ENCODE results near the gene GALNT18.

Gene GALNT18

DNA sequence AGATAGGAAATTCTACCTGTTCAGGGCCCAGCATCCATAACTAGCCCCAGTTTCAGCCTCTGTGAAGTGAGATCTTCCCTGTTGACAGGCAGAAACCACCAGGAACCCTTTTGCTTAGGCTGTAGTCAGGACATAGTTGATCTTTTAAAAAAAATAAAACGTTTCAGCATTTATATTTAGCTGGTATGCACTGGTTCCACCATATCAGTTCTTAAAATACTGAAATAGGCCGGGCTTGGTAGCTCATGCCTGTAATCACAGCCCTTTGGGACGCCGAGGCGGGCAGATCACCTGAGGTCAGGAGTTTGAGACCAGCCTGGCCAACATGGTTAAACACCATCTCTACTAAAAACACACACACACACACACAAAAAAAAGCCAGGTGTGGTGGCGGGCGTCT is 35.3 kb downstream of the GALNT18 start:
- DNase-seq (ENCODE audit: low spot score) = no peak

DNA sequence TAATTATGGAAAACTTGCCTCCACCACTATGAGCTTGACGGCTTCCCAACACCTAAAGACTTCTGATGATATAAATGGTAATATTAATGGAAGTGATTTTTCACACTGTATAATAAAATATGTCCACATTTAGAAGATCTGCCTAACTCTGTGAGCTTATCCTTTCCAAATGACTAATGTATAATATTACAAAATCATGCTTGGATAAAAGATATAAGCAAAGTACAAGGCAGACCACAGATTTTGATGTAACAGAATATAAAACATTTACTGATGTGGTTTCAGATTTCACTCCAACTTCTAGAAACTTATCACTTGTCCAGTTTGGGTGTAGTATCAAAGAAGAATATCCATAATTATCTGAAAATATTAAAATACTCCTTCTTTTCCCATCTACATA is 36.9 kb downstream of the GALNT18 start:
- no peak for DNase-seq (ENCODE audit: low spot score)

DNA sequence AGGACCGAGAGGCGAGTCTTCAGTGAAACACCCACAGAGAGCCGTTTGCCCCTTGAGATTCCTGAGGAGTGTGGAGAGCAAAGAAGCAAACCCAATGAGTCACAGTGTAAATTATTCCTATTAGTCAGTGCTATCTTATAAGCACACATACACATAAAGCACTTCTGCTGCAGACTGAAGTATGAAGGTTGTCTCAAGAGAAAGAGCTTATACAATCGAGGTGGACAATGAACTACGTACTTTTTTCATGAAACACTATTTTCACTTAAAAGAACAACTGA is 37.3 kb downstream of the GALNT18 start:
- no peak for DNase-seq (ENCODE audit: low spot score)

DNA sequence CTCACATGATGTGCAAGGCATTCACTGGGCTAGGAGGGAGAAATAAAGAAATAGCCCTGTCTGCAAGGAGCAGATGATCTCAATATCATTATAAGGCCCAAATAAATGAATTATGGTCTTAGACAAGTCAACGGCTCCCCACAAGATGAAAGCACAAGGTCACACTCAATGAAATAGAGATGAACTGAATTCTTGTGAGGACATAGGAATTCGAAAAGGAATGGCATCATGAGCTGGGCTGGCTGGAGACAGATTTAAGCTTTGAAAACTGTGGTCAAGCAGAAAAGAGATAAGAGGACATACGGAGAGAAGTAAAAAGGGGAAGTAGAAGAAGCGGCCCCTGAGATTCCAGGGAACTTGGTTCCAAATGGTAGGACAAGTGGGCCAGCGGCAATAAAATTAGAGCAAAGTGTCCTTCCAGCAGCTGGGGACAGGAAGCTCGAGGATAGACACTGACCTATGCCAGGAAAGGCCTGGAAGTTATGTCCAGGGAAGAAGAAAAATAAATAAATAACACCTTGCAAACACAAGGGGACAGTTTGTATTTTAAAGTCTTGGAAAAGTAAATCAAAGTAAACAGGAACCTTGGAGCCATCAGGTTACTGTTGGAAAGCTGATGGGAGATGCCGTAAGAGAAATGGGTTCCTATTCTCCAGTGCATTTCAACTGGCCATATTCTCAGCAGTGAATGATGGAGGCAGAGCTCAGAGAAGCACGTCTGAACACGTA is 37.8 kb downstream of the GALNT18 start:
- no peak for DNase-seq (ENCODE audit: low spot score)

DNA sequence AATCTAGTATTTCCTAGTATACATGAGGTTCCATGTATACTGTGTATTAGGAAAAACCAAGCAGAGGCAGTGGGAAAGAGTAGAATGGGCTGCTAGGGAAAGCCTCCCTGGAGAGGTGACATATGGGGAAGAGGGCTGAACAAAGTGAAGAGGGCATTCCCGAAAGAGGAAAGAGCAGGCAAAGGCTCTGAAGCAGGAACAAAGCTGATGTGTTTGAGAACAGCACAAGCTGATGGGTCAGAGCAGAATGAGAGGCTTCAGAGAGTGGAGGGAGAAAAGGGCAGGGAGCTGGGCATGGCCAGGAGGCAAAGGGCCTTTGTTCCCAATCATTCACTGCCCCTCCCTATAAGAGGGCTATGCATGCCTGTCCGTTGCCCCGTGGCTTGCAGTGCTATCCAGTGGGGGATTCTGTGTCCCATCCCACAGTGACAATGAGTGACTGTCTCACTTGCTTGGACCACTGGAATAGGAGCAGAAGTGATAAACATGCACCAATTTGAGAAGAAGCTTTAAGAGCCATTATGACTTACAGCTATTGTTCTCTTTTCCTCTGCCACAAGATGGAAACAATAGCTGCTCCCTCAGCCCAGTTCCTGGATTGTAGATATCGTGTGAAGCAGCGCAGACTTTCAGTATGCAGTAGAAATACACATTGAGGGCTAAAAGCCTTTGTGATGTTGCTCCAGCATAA is 39.6 kb downstream of the GALNT18 start:
- DNase-seq (ENCODE audit: low spot score) = no peak

DNA sequence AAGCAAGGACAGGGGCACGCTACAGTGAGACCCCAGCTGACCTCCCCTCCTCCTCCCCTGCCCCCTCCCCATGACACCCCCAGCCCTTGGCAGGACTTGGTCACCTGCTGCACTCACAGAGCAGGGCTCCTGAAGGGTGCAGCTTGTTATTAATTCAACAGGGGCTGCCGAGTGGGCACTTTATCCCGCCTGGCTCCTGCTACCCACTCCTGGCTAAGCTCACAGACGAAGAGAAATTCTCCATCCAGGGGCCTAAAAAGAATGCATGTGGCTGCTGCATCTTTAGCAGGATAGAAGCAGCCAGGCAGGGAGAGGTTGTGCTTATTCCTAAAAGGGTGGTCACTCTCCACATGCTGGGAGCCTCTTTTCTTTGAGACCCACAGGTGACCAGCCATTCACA is 40.3 kb downstream of the GALNT18 start:
- DNase-seq (ENCODE audit: low spot score) = no peak

DNA sequence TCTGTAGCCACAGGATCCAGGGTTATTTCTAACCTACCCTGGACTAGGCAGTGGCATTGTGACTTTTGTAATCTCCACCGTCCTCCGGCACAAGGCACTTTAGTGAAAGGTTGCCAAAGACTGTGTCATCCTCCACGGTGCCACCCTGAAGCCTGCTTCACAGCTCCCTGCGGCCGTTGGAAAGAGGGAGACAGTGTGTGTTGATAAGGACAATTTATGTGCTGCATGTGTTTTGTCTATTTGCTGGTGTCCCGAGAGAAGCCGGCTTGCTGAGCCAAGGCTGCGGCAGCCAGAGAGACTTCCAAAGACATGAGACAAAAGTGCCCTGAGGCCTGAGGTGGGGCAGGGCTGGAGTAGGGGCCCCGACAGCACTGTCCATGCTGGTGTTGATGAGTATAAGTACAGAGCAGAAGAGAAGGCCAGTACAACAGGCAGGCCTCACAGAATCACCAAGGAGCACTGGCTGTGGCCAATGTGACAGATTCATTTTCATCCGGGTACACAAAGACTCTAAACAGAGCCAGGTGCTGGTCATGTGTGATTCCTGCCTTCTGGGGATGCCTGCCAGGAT is 40.9 kb downstream of the GALNT18 start:
- no peak for DNase-seq (ENCODE audit: low spot score)

DNA sequence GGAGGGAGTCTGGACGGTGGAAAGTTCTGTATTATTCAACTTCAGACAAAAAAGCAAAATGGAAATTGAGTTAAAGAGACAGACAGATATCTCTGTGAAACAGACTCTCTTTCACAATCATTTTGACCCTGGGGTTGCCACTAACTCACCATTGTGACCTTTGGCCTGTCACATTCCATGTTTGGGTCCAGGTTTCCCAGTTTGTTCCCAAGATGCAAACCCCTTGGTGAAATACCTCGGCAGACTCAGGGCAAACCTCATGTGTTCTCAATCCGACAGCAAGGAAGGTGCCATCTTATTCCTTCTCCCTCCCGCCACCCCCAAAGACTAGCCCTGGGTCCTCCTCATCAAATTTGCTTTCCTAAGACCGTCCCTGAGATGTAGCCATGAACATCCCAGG is 41.8 kb downstream of the GALNT18 start:
- no peak for DNase-seq (ENCODE audit: low spot score)

DNA sequence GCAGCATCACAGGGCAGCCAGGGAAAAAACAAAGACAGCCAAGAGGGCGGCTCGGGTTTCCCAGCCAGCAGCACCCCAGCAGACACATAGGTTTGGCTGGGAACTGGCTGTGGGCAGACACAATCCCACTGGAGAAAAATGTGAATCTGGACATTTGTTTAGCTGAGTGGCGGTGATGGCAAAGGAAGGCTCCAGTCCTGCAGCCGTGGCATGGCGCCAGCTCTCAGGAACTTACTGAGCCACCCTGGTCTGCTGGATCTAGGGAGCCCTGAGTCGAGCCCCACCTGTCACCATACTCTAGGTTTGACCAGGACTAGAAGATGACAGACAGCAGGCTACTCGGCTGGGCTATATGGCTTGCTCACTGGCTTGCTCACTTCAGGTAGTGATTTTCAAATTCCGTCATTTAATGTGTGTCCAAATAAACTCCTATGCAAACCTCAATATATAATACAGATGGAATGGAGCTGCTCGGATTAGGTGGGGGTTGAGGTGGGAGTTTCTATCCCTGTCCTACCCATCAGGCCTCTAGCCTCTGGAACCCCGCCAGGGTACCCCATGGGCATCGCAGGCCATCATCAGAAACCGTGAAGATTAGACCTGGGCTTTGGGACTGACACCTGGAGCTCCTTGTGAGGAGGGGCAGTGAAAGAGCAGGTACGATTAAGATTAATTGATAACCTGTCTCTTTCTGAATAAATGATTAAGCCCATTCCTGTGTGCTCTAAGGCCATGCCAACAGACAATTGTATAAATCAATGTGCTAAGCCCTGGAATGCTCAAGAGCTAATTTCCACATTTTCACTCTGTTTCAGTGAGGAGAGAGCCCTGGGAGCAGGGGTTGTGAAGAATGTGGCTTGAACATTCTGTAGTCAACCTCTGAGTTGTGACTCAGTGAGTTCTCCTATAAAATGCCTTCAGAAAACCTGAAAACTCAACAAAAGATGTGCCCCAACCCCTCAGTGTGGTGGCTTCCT is 42.5 kb downstream of the GALNT18 start:
- DNase-seq (ENCODE audit: low spot score) = no peak

DNA sequence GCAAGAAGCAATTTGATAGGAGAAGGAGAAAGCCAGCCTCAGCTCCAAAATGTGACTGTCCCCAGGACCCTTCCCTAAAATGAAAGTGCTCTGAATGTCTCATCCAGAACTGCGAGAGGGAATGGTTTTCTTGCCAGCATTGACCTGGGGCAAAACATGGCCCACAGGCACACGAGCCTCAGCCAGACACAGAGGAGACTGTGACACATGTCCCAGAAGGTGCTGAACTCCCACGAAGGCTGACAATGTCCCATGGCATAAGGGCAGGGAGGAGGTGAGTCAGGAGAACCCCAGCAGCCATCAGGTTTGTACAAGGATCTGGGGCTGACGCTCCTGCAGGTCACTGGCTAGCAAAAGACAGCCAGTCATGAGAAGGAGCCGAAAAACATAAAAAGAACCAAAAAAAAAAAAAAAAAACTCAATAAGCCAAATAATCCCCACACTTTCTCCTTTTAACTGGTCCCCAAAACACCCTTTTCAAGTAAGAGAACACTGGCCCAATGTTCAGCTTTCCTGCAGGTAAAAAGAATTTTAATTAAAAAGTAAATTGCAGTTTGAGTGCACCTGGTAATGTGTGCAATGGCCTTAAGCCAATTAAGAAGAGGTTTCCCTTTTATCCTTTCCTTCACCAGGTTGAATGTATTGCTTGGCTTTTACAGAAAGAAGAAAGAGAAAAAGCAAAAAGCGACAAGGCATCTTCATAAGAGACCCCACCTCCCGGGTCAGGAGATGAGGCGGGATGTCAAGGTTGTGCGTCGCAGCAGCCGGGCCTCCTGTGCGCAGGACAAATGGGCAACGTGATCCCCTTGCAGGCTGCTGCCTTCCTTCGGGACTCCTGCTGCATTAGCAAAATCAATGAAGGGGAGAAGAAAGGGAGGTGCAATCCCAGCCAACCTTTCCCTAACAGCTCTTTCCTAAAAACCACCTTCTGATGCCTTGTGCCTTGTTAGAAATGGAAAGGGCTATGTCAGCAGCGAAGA is 43.6 kb downstream of the GALNT18 start:
- no peak for DNase-seq (ENCODE audit: low spot score)

DNA sequence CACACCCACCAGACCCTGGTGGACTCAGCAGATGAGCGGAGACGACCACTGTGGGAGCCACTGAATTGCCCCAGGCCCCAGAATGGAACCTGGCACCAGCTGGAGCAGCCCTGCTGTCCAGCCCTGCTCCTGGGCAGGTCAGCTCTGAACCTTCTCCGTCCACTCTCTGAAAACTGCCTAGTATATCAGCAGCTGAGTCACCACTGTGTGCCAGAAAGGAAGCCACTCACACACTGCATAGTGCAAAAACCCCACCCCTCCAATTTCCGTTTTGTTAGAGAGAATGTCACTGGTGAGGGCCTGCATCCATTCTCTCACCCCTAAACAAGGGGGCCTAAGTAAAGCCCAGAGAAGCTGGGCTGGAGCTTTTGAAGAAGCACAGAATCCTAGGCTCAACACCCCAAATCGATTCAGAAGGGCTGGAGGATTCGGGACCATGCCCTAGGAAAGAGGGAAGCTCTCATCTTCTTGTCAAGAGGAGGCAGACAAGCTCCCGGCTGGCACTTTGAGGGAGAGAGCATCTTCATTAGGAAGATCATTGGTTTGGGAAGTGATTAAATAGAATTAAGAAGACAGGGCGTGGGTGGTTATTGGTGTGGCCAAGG is 44.5 kb downstream of the GALNT18 start:
- no peak for DNase-seq (ENCODE audit: low spot score)

DNA sequence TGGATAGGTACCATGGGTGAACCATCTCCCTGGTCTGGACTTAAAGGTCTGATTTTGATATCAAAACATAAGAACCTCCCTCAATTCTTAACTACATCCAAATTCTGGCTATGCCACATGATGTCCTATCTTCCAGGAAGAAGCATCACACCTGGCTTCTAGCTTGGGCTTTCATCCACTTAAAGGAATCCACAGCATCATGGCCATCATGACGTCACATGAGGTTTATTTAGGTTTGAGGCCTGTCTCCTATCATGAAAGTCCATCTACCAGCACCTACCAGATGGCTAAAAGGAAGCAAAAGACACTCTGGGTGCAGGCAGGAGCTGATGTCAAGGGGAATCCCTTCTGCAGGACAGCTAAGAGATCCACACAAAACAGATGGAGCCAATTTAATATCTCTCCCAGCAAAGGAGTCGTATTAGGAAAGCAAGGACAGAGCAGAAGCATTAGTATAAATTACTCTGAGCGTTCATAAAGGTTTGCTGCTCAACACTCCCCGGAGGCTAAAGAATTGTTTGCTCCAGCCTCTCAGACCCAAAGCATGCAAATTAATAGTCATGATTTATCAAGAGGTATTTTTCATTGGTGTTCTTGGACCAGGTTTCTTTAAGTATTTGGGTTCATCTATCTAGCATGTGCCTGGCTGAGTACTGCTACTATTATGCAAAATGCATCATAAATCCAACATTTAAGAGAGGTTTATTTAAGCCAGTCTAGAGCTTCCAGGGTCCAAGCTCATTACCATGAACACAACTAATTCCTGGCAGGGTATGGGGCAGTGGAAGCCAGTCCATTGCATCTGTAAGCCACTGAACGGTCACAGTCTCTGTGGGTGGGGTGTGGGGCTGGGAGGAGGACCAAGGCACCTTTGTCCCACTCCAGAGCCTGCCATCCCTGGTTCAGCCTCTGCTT is 47.2 kb downstream of the GALNT18 start:
- no peak for DNase-seq (ENCODE audit: low spot score)

DNA sequence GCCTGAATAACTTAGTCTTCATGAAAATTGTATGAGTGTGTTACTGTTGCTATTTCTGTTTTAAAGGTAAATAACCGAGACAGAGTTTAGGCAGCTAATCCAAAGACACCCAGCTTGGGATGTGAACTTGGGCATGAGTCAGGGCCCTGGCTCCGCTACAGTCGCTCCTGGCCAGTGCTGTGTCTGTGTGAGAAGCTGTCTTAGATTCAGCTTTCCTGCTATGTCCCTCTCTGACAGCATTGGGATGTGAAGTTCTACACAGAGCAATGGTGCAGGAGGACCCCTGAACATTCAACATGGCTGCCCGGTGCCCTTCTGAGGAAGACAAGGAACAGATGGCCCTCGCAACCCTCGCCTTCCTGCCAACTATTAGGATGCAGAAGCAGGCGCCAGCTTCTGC is 49.4 kb downstream of the GALNT18 start:
- no peak for DNase-seq (ENCODE audit: low spot score)

DNA sequence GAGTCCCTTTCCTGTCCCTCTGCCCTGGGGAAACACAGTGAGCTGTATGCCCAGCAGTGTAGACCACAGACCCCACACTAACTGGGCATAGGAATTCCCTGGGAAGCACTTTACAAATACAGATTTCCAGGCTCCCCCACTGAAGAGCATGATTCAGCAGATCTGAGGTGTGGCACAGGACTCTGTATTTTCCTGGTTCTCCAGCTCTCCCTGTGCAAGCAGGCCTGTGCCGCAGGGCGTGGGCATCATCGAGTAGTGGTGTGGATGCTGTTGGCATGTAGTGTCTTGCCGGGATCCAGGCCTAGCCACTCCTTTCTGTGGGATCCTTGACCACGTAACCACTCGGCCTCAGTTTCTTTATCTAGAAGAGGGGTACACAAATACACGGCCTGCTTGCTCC is 49.9 kb downstream of the GALNT18 start:
- DNase-seq (ENCODE audit: low spot score) = no peak

DNA sequence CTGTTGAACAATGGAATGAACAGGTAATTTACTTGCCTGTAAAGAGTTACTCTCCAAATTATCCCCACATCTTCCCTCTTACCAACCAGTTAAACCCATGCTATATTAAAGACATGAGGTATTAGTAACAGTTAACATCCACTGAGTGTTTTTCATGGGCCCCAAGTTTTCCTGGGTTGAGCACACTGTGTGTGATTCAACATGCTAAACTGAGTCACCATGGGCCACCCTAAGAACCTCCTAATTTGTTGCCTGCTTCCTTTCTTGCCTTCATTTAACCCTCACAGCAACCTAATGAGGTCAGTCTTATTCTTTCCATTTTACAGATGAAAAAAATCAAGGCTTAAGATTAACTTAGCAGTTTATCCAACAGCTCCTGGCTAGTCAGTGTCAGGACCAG is 51.0 kb downstream of the GALNT18 start:
- DNase-seq (ENCODE audit: low spot score) = no peak

DNA sequence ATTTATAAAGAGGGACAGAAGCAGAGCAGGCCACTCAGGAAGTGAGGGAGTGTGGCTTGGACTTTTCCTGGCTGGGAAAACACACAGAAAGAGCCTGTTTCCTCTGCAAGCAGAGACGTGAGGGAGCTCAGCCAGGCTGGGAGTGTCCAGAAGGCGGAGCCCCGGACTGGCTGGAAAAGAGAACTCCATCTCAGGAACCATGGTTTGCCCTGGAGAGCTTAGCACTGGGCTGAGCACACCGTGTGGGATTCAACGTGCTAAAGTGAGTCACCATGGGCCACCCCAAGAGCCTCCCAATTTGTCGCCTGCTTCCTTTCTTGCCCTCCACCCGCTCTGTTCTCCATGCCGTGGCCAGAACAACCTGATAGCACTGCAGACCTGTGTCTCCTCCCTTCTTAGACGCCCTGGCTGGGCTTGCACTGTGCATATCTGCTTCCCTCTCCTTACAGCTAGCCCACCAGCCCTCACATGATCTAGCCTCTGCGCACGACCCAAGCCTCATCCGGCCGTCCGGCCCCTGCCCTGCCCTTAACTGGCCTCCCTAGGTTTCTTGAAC is 51.8 kb downstream of the GALNT18 start:
- no peak for DNase-seq (ENCODE audit: low spot score)

DNA sequence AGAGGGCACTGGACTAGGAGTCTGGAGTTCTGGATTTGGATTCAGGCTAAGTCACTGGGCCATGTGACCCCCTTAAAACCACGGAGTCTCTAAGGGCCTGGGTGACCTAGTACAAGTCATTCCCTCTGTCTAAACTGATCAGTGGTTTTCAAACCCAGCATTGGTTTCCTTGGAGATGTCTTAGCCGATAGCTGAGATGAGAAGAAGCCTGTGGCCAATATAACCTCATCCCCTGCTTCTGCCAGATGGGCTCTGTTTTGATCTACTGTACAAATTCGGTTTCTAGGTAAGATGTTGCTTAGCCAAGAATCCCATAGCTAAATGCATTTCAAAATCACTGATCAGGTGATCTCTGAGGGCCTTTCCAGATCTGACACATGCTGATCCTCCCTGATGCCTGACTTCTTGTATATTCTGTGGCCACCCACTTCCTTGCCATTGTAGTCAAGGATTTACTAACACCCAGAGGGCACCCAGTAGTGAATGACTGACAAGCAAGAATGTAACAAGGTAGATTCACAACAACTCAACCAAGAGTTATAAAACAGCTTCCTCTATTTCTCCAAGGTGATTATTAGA is 53.1 kb downstream of the GALNT18 start:
- DNase-seq (ENCODE audit: low spot score) = no peak

DNA sequence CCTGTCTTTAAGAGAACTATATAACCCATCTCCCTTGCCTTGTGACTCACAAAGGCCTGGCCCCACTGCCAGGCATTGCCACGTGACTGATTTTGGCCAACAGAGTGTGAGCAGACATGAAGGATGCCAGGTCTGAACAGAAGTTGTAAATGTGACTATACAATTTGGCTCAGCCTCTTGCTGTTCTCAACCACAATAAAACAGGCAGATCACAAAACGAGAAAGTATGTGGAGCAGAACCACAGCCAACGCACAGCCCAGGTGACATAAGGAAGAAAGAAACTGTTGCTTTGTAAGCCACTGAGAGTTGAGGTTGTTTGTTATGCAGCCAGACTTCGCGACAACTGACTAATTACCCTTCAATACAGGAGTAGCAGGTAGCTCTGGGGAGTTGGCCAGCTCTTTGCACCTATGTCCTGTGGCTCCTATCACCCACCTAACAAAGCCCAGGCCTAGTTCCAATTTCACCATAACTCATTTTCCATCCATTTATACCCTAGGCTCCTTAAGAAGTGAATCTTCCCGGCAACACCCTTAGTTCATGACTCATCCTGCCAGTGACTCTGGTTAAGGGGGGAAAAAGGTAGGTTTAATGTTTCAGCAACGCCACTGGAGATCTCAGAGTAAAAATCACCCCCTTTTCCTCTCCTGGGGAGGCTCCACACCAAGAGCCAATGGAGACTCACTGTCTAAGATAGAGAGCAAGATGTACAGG is 53.7 kb downstream of the GALNT18 start:
- DNase-seq (ENCODE audit: low spot score) = no peak

DNA sequence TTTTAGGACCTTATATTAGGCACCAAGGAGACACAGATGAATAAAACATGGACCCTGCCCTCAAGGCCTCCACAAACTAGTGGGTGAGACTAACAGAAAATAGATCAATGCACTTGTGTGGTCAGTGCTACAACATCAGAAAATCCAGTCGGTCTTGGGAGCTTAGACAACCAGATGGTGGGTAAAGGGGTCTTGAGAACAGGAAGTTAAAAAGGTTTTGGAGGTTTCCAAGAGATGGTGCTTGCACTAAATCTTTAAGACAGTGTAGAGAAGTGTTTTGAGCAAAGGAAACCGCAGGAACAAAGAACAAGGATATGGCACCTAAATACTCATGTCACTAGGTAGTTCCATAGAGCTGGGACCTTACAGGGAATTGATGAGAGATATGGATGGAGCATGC is 56.2 kb downstream of the GALNT18 start:
- no peak for DNase-seq (ENCODE audit: low spot score)

All from iPS-NIHi11 (cell line).